HepG2 (cell line): Measurements from ENCODE around the gene ORC3. TPM values are rescaled to one million over a fixed set of nuclear protein-coding genes. Genes with fewer than 3 reads are reported as not detected.
A peak's percentile ranks its signal among the peaks of the same experiment; 100 is the strongest.

Experiments used
- EP300 ChIP-seq, 3 experiments: sonication (generic) in 1 of 3; formaldehyde crosslinking in 1 of 3; IDR thresholded peaks; 2 replicates each; pipeline versions ENCODE4 v1.5.1 to v1.6.1; 2011 to 2020; ENCODE audit warnings: low read depth in 2 of 3, low read length in 2 of 3, borderline replicate concordance in 1 of 3, improper control_type of control experiment in 1 of 3, mild to moderate bottlenecking in 1 of 3, missing genetic modification reagents in 1 of 3, moderate library complexity in 1 of 3
- FOSL2 ChIP-seq: sonication (generic); formaldehyde crosslinking; IDR thresholded peaks from 2 replicates; pipeline ENCODE4 v1.4.0; 2020; ENCODE audit warnings: missing genetic modification reagents
- FOXK2 ChIP-seq: fragments of 450-650 bp; IDR thresholded peaks from 2 replicates; pipeline ENCODE4 v1.6.1; 2016
- PAXIP1 ChIP-seq: sonication (generic); formaldehyde crosslinking; conservative IDR thresholded peaks from 2 replicates; pipeline ENCODE4 v1.4.0; 2020; ENCODE audit warnings: mild to moderate bottlenecking, missing genetic modification reagents, moderate library complexity
- STAT6 ChIP-seq: sonication (generic); formaldehyde crosslinking; IDR thresholded peaks from 2 replicates; pipeline ENCODE4 v1.4.0; 2020; ENCODE audit warnings: missing genetic modification reagents, mild to moderate bottlenecking, borderline replicate concordance
- TEF ChIP-seq: sonication (generic); formaldehyde crosslinking; IDR thresholded peaks from 2 replicates; pipeline ENCODE4 v1.5.0; 2020; ENCODE audit warnings: missing genetic modification reagents
- XRCC5 ChIP-seq: fragments of 200-400 bp; formaldehyde crosslinking; optimal IDR thresholded peaks from 2 replicates; pipeline ENCODE3; 2017; ENCODE audit warnings: mild to moderate bottlenecking, low read length
- ZBTB10 ChIP-seq: sonication (generic); formaldehyde crosslinking; IDR thresholded peaks from 2 replicates; pipeline ENCODE4 v1.4.0; 2020; ENCODE audit warnings: missing genetic modification reagents, borderline replicate concordance
- ZBTB2 ChIP-seq: sonication (generic); formaldehyde crosslinking; IDR thresholded peaks from 2 replicates; pipeline ENCODE4 v1.8.0; 2022; ENCODE audit warnings: low read depth, missing genetic modification reagents
- ZFP41 ChIP-seq: sonication (generic); formaldehyde crosslinking; IDR thresholded peaks from 2 replicates; pipeline ENCODE4 v1.4.0; 2020; ENCODE audit warnings: mild to moderate bottlenecking, missing genetic modification reagents, borderline replicate concordance
- ZMYM3 ChIP-seq: sonication (generic); formaldehyde crosslinking; IDR thresholded peaks from 2 replicates; pipeline ENCODE4 v1.5.1; 2020; ENCODE audit warnings: mild to moderate bottlenecking, missing genetic modification reagents
- ZNF431 ChIP-seq: sonication (generic); formaldehyde crosslinking; IDR thresholded peaks from 2 replicates; pipeline ENCODE4 v1.9.0; 2022; ENCODE audit warnings: missing genetic modification reagents, low read depth, mild to moderate bottlenecking, borderline replicate concordance
- ZNF460 ChIP-seq: sonication (generic); formaldehyde crosslinking; IDR thresholded peaks from 2 replicates; pipeline ENCODE4 v1.5.1; 2020; ENCODE audit warnings: missing genetic modification reagents, mild to moderate bottlenecking, borderline replicate concordance
- ZNF691 ChIP-seq: sonication (generic); formaldehyde crosslinking; IDR thresholded peaks from 2 replicates; pipeline ENCODE4 v1.4.0; 2020; ENCODE audit warnings: missing genetic modification reagents, low read depth, mild to moderate bottlenecking, borderline replicate concordance
- ZNF879 ChIP-seq: sonication (generic); formaldehyde crosslinking; IDR thresholded peaks from 2 replicates; pipeline ENCODE4 v1.8.1; 2023; ENCODE audit warnings: missing genetic modification reagents
- polyA plus RNA-seq, 8 experiments: library from polyadenylated mRNA; depleted of rRNA in 3 of 8; stranded (reverse) in 7 of 8; unstranded in 1 of 8; fragments of >200 nt; fragmentation: Illumina TruSeq in 4 of 8; extraction: Trizol in 4 of 8; gene quantifications; 2 replicates each; pipeline versions ENCODE4 v1.2.1 to v1.2.3, GENCODE V29; 2011 to 2016; ENCODE audit warnings: low read depth in 4 of 8, missing spikeins in 1 of 8, mixed read lengths in 1 of 8; ENCODE audit not compliant: insufficient read depth in 1 of 8
- total RNA-seq, 5 experiments: library from RNA; depleted of rRNA; stranded (reverse); fragments of >200 nt; fragmentation: Illumina TruSeq; extraction: Trizol; gene quantifications; 2 replicates each; pipeline ENCODE4 v1.2.3, GENCODE V29; 2016; ENCODE audit warnings: low read depth in 1 of 5

Gene ORC3
- total and polyA plus RNA-seq, 2 of the 13 experiments (the other 11 are each of a cell fraction or from before 2014, with no cell fraction given) = 21.8 to 43.5 TPM

GRCh38 chr6:87589693-87590416 lies at the start of gene ORC3, which contains the start of gene RARS2 (continued):
- TF ChIP-seq PAXIP1 (CRISPR knock-in tag) (peak; percentile 32), FOSL2 (CRISPR knock-in tag) (peak; percentile 60), FOXK2 (no peak), ZBTB10 (CRISPR knock-in tag) (no peak), ZNF691 (CRISPR knock-in tag) (peak; percentile 46; the same call in 1 of the 2 replicates), ZFP41 (CRISPR knock-in tag) (no peak), ZNF431 (CRISPR knock-in tag) (no peak), ZMYM3 (CRISPR knock-in tag) (no peak), TEF (CRISPR knock-in tag) (no peak), STAT6 (CRISPR knock-in tag) (no peak), ZNF460 (CRISPR knock-in tag) (no peak), XRCC5 (peak; percentile 70), EP300 (IDR thresholded peaks at IDR 0.05; ENCODE audit: low read depth in 2 of 2, low read length in 2 of 2) (no peak), EP300 (CRISPR knock-in tag; IDR thresholded peaks at IDR 0.05; ENCODE audit: borderline replicate concordance) (peak; percentile 64; the same call in 1 of the 2 replicates), ZNF879 (CRISPR knock-in tag) (no peak), ZBTB2 (CRISPR knock-in tag) (peak; percentile 59; the same call in 1 of the 2 replicates)
